Bronchial epithelial cell (primary cell): ENCODE results near the gene ZMAT5. TPM values are rescaled to one million over a fixed set of nuclear protein-coding genes. Genes with fewer than 3 reads are reported as not detected.

Source experiments
- DNase-seq: peaks from one replicate; pipeline ENCODE4 v3.0.0-alpha.2; 2010; ENCODE audit warnings: low read depth
- FAIRE-seq: peaks from 2 replicates; lab custom pipeline; 2011; peaks lifted over from hg19 to GRCh38; lab: Jason Lieb, UNC
- H3K27me3 ChIP-seq: 2 replicates; pipeline ENCODE4 v1.5.1; 2011; ENCODE audit warnings: low read length; ENCODE audit not compliant: control insufficient read depth, insufficient read depth
- H3K36me3 ChIP-seq: 2 replicates; pipeline ENCODE4 v1.5.1; 2011; ENCODE audit warnings: low read length; ENCODE audit not compliant: control insufficient read depth, insufficient read depth
- H3K4me3 ChIP-seq: 2 replicates; pipeline ENCODE4 v1.5.1; 2011; ENCODE audit warnings: mild to moderate bottlenecking, low read depth, low read length, control low read depth
- CTCF ChIP-seq: IDR thresholded peaks from 2 replicates; pipeline ENCODE4 v1.5.1; 2011; ENCODE audit warnings: mild to moderate bottlenecking, moderate library complexity, low read length, control low read depth, inconsistent platforms; ENCODE audit not compliant: insufficient read depth, severe bottlenecking
- total RNA-seq: library from RNA; depleted of rRNA; stranded (reverse); fragments of >200 nt; gene quantifications from 2 replicates; pipeline ENCODE4 v1.2.1, GENCODE V29; 2014

Gene ZMAT5
- total RNA-seq, 1 donor from 2014 or later, result 24.7 TPM

- no peak for TF ChIP-seq CTCF
- H3K36me3 ChIP-seq, result no peaks in the 10 kb centered on the region
- no peak for FAIRE-seq
- H3K27me3 ChIP-seq, result peaks cover 3% of the 10 kb centered on the region
- H3K4me3 ChIP-seq, result no peak overlapping the region
- DNase-seq, result no peak
Observed at GRCh38 chr22:29703569-29704195, 63.1 kb downstream of the ZMAT5 start.

- H3K36me3 ChIP-seq, result no peaks in the 10 kb centered on the region
- FAIRE-seq (no peak), DNase-seq (no peak)
Observed at GRCh38 chr22:29702931-29703501, 63.8 kb downstream of the ZMAT5 start.

GRCh38 chr22:29702000-29702930 is 64.5 kb downstream of the ZMAT5 start:
- no peak for DNase-seq
- no peak for TF ChIP-seq CTCF
- Histone ChIP-seq H3K36me3 (no peaks in the 10 kb centered on the region), H3K4me3 (no peak overlapping the region), H3K27me3 (peaks cover 3% of the 10 kb centered on the region)
- FAIRE-seq, result no peak

More at GRCh38 chr22:29702931-29703501, 63.8 kb downstream of the ZMAT5 start:
- no peak overlapping the region for H3K4me3 ChIP-seq
- peaks cover 3% of the 10 kb centered on the region for H3K27me3 ChIP-seq
- no peak for TF ChIP-seq CTCF

GRCh38 chr22:29701155-29701999 is 65.4 kb downstream of the ZMAT5 start:
- DNase-seq, result peak; percentile 47
- peaks cover 2% of the 10 kb centered on the region for H3K27me3 ChIP-seq
- FAIRE-seq, result no peak

More at GRCh38 chr22:29701155-29701999, 65.4 kb downstream of the ZMAT5 start:
- no peak overlapping the region for H3K4me3 ChIP-seq
- H3K36me3 ChIP-seq, result no peaks in the 10 kb centered on the region
- TF ChIP-seq CTCF, result peak; percentile 54
